SU-DHL-6 (cell line): Measurements from ENCODE around the gene PPP1R9B.

Experiments used
- H2AFZ ChIP-seq: fragments of 200-600 bp; sonication (generic); 2 replicates; pipeline ENCODE4 v1.6.1; 2014; ENCODE audit warnings: low read depth, mild to moderate bottlenecking, moderate library complexity, mixed read lengths, antibody characterized with exemption, low read length; ENCODE audit not compliant: severe bottlenecking
- H3F3A ChIP-seq: fragments of 200-600 bp; shearing (Covaris generic); 2 replicates; pipeline ENCODE4 v1.6.0; 2016; ENCODE audit warnings: antibody characterized with exemption, mild to moderate bottlenecking; ENCODE audit not compliant: insufficient read depth
- H3K27ac ChIP-seq: fragments of 200-600 bp; sonication (generic); 2 replicates; pipeline ENCODE4 v1.5.1; 2016; ENCODE audit warnings: low read depth, mild to moderate bottlenecking, low read length, moderate library complexity, mixed read lengths
- H3K27me3 ChIP-seq: fragments of 200-600 bp; sonication (generic), shearing (Covaris generic); 2 replicates; pipeline ENCODE4 v1.6.0; 2014; ENCODE audit warnings: mild to moderate bottlenecking, low read length
- H3K36me3 ChIP-seq: fragments of 200-600 bp; sonication (generic); 2 replicates; pipeline ENCODE4 v1.6.1; 2014; ENCODE audit warnings: mild to moderate bottlenecking, low read length, mixed read lengths
- H3K4me2 ChIP-seq: fragments of 300-600, 200-600 bp; shearing (Covaris generic), sonication (generic); 2 replicates; pipeline ENCODE4 v1.6.0; 2014; ENCODE audit warnings: low read length, low read depth, mild to moderate bottlenecking; ENCODE audit not compliant: poor library complexity, severe bottlenecking
- H3K4me3 ChIP-seq: fragments of 200-600 bp; sonication (generic); 2 replicates; pipeline ENCODE4 v1.5.1; 2014; ENCODE audit warnings: antibody characterized with exemption, low read length, mild to moderate bottlenecking, mixed read lengths; ENCODE audit not compliant: insufficient read depth, poor library complexity, severe bottlenecking
- H3K79me2 ChIP-seq: fragments of 200-600 bp; sonication (generic); 2 replicates; pipeline ENCODE4 v1.6.1; 2014; ENCODE audit warnings: mild to moderate bottlenecking, low read length, moderate library complexity; ENCODE audit not compliant: insufficient read depth
- H3K9ac ChIP-seq: fragments of 200-600 bp; sonication (generic); 2 replicates; pipeline ENCODE4 v1.7.0; 2014; ENCODE audit warnings: mild to moderate bottlenecking, low read length
- H3K9me2 ChIP-seq: fragments of 200-600 bp; sonication (generic); replicated peaks from 2 replicates; pipeline ENCODE4 v1.6.1; 2014; ENCODE audit warnings: low read length; ENCODE audit not compliant: insufficient read depth
- H3K9me3 ChIP-seq: fragments of 200-600 bp; sonication (generic); 2 replicates; pipeline ENCODE4 v1.6.1; 2014; ENCODE audit warnings: low read length, mixed read lengths; ENCODE audit not compliant: insufficient read depth
- H4K20me1 ChIP-seq: fragments of 200-600 bp; sonication (generic); 2 replicates; pipeline ENCODE4 v1.6.1; 2014; ENCODE audit warnings: low read depth, mild to moderate bottlenecking, antibody characterized with exemption, low read length, moderate library complexity, mixed read lengths
- EZH2phosphoT487 ChIP-seq: fragments of 200-600 bp; sonication (generic), shearing (Covaris generic); conservative IDR thresholded peaks from 2 replicates; pipeline ENCODE4 v1.6.1; 2018; ENCODE audit warnings: mild to moderate bottlenecking, antibody characterized with exemption, low read length, moderate library complexity, mixed read lengths
- TF ChIP-seq, protein P1 (sequence below): fragments of 200-600 bp; sonication (generic); IDR thresholded peaks from one replicate; pipeline ENCODE4 v1.5.1; 2017; ENCODE audit warnings: antibody characterized with exemption, mild to moderate bottlenecking, low read length, moderate library complexity; ENCODE audit not compliant: insufficient read depth, poor library complexity, severe bottlenecking

Gene PPP1R9B

DNA sequence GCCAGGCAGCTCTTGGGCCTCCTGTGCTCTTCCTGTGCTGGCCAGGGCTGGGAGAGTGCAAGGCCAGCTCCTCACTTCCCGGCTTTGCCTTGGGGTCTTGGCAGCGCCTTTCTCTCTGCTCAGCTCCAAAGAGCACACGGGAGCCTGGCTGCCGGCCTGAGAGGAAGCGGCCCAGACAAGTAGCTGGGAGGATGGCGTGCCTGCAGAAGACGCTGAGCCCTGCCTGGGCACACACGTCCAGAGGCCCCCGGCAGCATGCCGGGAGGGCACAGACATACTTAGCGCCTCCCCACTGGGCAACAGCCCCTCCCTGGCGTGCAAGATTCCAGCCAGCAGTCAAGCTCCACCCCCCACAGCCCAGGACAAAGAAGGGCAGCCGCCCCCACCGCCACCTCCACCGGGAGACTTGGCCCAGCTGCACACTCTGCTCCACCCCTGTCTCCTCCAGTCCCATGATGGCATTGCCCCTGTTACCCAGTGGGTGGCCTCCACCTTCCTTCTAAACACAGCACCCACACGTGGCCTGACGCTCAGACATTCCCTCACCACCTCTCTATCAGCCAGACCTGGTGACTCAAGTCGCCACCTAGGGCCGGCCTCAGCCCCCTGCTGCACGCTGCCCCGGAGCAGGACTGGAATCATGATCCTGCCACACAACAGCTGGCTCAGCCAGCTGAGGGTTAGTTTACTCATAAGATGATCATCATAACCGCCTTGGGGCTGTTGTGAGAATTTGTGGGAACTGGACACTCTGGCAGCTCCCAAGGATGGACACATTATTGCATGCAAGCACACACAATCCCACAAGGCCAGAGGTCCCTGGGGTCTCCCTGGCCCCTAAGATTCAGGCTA lies 27.7 kb upstream of the PPP1R9B start:
- TF ChIP-seq, protein P1, sequence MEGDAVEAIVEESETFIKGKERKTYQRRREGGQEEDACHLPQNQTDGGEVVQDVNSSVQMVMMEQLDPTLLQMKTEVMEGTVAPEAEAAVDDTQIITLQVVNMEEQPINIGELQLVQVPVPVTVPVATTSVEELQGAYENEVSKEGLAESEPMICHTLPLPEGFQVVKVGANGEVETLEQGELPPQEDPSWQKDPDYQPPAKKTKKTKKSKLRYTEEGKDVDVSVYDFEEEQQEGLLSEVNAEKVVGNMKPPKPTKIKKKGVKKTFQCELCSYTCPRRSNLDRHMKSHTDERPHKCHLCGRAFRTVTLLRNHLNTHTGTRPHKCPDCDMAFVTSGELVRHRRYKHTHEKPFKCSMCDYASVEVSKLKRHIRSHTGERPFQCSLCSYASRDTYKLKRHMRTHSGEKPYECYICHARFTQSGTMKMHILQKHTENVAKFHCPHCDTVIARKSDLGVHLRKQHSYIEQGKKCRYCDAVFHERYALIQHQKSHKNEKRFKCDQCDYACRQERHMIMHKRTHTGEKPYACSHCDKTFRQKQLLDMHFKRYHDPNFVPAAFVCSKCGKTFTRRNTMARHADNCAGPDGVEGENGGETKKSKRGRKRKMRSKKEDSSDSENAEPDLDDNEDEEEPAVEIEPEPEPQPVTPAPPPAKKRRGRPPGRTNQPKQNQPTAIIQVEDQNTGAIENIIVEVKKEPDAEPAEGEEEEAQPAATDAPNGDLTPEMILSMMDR: peak; percentile 67
- no peak for TF ChIP-seq EZH2phosphoT487
- Histone ChIP-seq H4K20me1 (no peaks in the 10 kb centered on the region), H3K4me2 (no peak overlapping the region), H3K27me3 (no peaks in the 10 kb centered on the region), H3K9me2 (no peaks in the 10 kb centered on the region), H3K4me3 (no peak overlapping the region), H3K9me3 (no peaks in the 10 kb centered on the region), H3K79me2 (no peaks in the 10 kb centered on the region), H2AFZ (no peak overlapping the region), H3K9ac (no peak overlapping the region), H3K36me3 (no peaks in the 10 kb centered on the region), H3K27ac (no peak overlapping the region), H3F3A (no peaks in the 10 kb centered on the region)

DNA sequence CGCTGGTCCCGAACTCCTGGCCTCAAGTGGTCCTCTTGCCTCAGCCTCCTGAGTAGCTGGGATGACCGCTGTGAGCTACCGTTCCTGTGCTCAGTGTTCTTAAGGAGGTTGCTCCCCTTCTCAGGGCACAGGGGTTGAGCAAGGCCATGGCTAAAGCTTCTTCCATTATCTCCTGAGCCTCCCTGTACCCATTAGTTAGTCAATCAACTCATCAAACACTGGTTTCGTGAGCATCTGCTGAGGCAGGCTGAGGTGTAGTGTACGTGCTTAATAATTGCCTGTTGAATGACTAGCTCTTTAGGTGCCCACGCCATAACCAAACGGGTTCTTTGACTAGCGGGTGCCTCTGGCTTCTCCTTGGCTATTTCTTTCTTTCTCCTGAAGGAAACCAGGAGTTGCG lies 27.0 kb upstream of the PPP1R9B start:
- no peak overlapping the region for H2AFZ ChIP-seq
- no peaks in the 10 kb centered on the region for H4K20me1 ChIP-seq
- H3K4me3 ChIP-seq: no peak overlapping the region
- H3K9ac ChIP-seq: no peak overlapping the region
- H3K27me3 ChIP-seq: no peaks in the 10 kb centered on the region
- no peaks in the 10 kb centered on the region for H3F3A ChIP-seq
- H3K79me2 ChIP-seq: no peaks in the 10 kb centered on the region
- TF ChIP-seq EZH2phosphoT487: no peak
- TF ChIP-seq, protein P1: no peak
- no peak overlapping the region for H3K4me2 ChIP-seq
- H3K27ac ChIP-seq: no peak overlapping the region
- no peaks in the 10 kb centered on the region for H3K9me3 ChIP-seq
- no peaks in the 10 kb centered on the region for H3K36me3 ChIP-seq
- no peaks in the 10 kb centered on the region for H3K9me2 ChIP-seq

DNA sequence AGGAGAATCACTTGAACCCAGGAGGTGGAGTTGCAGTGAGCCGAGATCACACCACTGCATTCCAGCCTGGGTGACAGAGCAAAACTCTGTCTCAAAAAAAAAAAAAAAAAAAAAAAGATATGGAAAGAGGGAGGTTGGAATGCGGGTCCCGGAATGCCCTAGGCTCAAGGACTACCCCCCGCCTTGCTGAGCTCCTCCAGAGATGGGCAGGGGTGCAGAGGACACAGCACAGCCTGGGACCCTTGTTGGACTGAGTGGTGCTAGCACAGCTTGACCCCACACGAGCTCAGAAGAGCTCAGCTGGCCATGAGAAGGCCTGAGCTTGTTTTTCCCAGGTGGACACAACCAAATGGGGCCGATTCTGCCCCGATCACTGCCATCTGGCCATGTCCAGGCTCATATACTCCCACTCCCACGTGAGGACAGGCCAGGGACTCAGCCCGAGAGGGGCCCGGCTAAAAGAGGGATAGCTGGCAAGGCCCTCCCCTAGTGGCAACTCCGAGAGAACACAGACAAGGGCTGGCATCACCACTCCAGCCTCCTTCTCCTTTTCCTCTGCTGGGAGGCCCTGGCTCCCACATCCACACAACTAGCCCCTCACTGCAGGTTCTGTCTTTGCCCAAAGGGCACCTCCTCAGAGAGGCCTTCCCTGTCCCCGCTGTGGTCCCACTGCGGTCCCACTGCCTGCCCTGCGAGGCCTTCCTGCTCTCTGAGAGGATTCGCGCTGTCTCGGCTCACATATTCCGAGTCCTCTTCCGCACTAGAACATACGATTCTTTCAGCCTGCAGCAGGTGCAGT lies 26.3 kb upstream of the PPP1R9B start:
- H3K79me2 ChIP-seq: no peaks in the 10 kb centered on the region
- TF ChIP-seq, protein P1: no peak
- TF ChIP-seq EZH2phosphoT487: no peak
- no peaks in the 10 kb centered on the region for H3K9me3 ChIP-seq
- H3K27me3 ChIP-seq: no peaks in the 10 kb centered on the region
- H3F3A ChIP-seq: no peaks in the 10 kb centered on the region
- H3K4me2 ChIP-seq: no peak overlapping the region
- no peak overlapping the region for H3K9ac ChIP-seq
- no peak overlapping the region for H3K4me3 ChIP-seq
- H3K9me2 ChIP-seq: no peaks in the 10 kb centered on the region
- H3K36me3 ChIP-seq: no peaks in the 10 kb centered on the region
- H3K27ac ChIP-seq: no peak overlapping the region
- H4K20me1 ChIP-seq: no peaks in the 10 kb centered on the region
- H2AFZ ChIP-seq: no peak overlapping the region
